Keratinocyte (primary cell): ENCODE data around the gene BID. TPM values are rescaled to one million over a fixed set of nuclear protein-coding genes. Genes with fewer than 3 reads are reported as not detected.

ENCODE experiments used
- DNase-seq: peaks from one replicate; pipeline ENCODE4 v3.0.0-alpha.2; 2011; ENCODE audit warnings: low read depth, missing footprints, low spot score
- FAIRE-seq: peaks from 2 replicates; lab custom pipeline; 2011; peaks lifted over from hg19 to GRCh38; lab: Jason Lieb, UNC
- H2AFZ ChIP-seq: 2 replicates; pipeline ENCODE4 v1.6.0; 2012; ENCODE audit warnings: low read length, control low read depth, inconsistent platforms; ENCODE audit not compliant: control insufficient read depth
- H3K27ac ChIP-seq: 2 replicates; pipeline ENCODE4 v1.5.1; 2011; ENCODE audit warnings: low read length; ENCODE audit not compliant: control insufficient read depth, insufficient read depth
- H3K27me3 ChIP-seq: 3 replicates; pipeline ENCODE4 v1.6.0; 2011; ENCODE audit warnings: low read length; ENCODE audit not compliant: control insufficient read depth, insufficient read depth; ENCODE audit errors: extremely low read depth
- H3K36me3 ChIP-seq, 2 experiments: 2 replicates in 1 of 2; 3 replicates in 1 of 2; pipeline ENCODE4 v1.5.1; 2011; ENCODE audit warnings: low read length in 2 of 2, mild to moderate bottlenecking in 1 of 2; ENCODE audit not compliant: control insufficient read depth in 2 of 2, insufficient read depth in 2 of 2; ENCODE audit errors: extremely low read depth in 1 of 2
- H3K4me1 ChIP-seq: 3 replicates; pipeline ENCODE4 v1.5.1; 2011; ENCODE audit warnings: low read length; ENCODE audit not compliant: control insufficient read depth, insufficient read depth; ENCODE audit errors: extremely low read depth
- H3K4me2 ChIP-seq: 3 replicates; pipeline ENCODE4 v1.6.0; 2011; ENCODE audit warnings: low read depth, low read length; ENCODE audit not compliant: control insufficient read depth, insufficient read depth; ENCODE audit errors: extremely low read depth
- H3K4me3 ChIP-seq, 3 experiments: fragments of 200-600 bp in 1 of 3; sonication (generic) in 1 of 3; 2 replicates in 2 of 3; 3 replicates in 1 of 3; pipeline ENCODE4 v1.5.1; 2011 to 2016; ENCODE audit warnings: low read length in 3 of 3, mild to moderate bottlenecking in 3 of 3, control low read depth in 2 of 3, inconsistent platforms in 1 of 3, low read depth in 1 of 3, mixed read lengths in 1 of 3, mixed run types in 1 of 3, moderate library complexity in 1 of 3; ENCODE audit not compliant: control insufficient read depth in 2 of 3, insufficient read depth in 2 of 3; ENCODE audit errors: extremely low read depth in 1 of 3
- H3K79me2 ChIP-seq: 2 replicates; pipeline ENCODE4 v1.6.0; 2012; ENCODE audit warnings: low read length; ENCODE audit not compliant: control insufficient read depth, insufficient read depth
- H3K9ac ChIP-seq: 3 replicates; pipeline ENCODE4 v1.6.0; 2011; ENCODE audit warnings: low read length; ENCODE audit not compliant: control insufficient read depth, insufficient read depth; ENCODE audit errors: extremely low read depth
- H3K9me1 ChIP-seq: 3 replicates; pipeline ENCODE4 v1.6.0; 2011; ENCODE audit warnings: low read length; ENCODE audit not compliant: control insufficient read depth, insufficient read depth; ENCODE audit errors: extremely low read depth
- H3K9me3 ChIP-seq: 2 replicates; pipeline ENCODE4 v1.5.1; 2012; ENCODE audit warnings: low read depth, low read length; ENCODE audit not compliant: control insufficient read depth
- H4K20me1 ChIP-seq: 3 replicates; pipeline ENCODE4 v1.6.0; 2011; ENCODE audit warnings: low read length; ENCODE audit not compliant: control insufficient read depth, insufficient read depth; ENCODE audit errors: extremely low read depth
- CTCF ChIP-seq, 3 experiments: IDR thresholded peaks in 1 of 3; conservative IDR thresholded peaks in 1 of 3; optimal IDR thresholded peaks in 1 of 3; 2 replicates in 2 of 3; 3 replicates in 1 of 3; pipeline versions ENCODE3 to v1.5.1; 2011; ENCODE audit warnings: low read length in 3 of 3, mild to moderate bottlenecking in 3 of 3, moderate library complexity in 2 of 3, control low read depth in 1 of 3, inconsistent platforms in 1 of 3; ENCODE audit not compliant: insufficient read depth in 2 of 3; ENCODE audit errors: extremely low read depth in 1 of 3
- EZH2 ChIP-seq: IDR thresholded peaks from one replicate; pipeline ENCODE4 v1.6.1; 2012; ENCODE audit warnings: inconsistent platforms, mild to moderate bottlenecking, low read length, moderate library complexity
- dilution Hi-C: fragments of 300-500 bp; cut with MboI; formaldehyde crosslinking; loops from one replicate; pipeline ENCODE4 v1.7.0; 2020; ENCODE audit warnings: low sequenced_read_pairs; ENCODE audit not compliant: extremely low pct_ligation_motif_present
- polyA plus RNA-seq, 5 experiments: library from polyadenylated mRNA; depleted of rRNA in 3 of 5; stranded (reverse) in 3 of 5; stranded (forward) in 1 of 5; unstranded in 1 of 5; fragments of >200 nt; gene quantifications; 1 replicate in 1 of 5; 2 replicates in 3 of 5; 3 replicates in 1 of 5; pipeline versions ENCODE4 v1.2.1 to v1.2.3, GENCODE V29; 2011 to 2012; ENCODE audit warnings: missing spikeins in 2 of 5, low read depth in 1 of 5, low replicate concordance in 1 of 5

Gene BID
- polyA plus RNA-seq, 1 donor (not counting 4 experiments of a cell fraction or from before 2014, with no cell fraction given): 46.0 TPM

GRCh38 chr22:17732251-17732854 lies 41.9 kb downstream of the BID start:
- no peak overlapping the region for H3K9ac ChIP-seq
- dilution Hi-C loops: no loop called here
- H3K9me1 ChIP-seq: no peaks in the 10 kb centered on the region
- no peak overlapping the region for H3K4me3 ChIP-seq
- H3K27me3 ChIP-seq: no peaks in the 10 kb centered on the region
- H2AFZ ChIP-seq: no peak overlapping the region
- TF ChIP-seq EZH2 (no peak), CTCF (optimal IDR thresholded peaks at IDR 0.05 in 1 of 3, IDR thresholded peaks at IDR 0.05 in 1 of 3, conservative IDR thresholded peaks at IDR 0.05 in 1 of 3; ENCODE audit: extremely low read depth in 1 of 3, insufficient read depth in 2 of 3, low read length in 3 of 3) (no peak)
- no peak for FAIRE-seq
- H3K79me2 ChIP-seq: no peaks in the 10 kb centered on the region
- no peaks in the 10 kb centered on the region for H4K20me1 ChIP-seq
- H3K27ac ChIP-seq: no peak overlapping the region
- H3K4me1 ChIP-seq: no peaks in the 10 kb centered on the region
- no peak overlapping the region for H3K4me2 ChIP-seq
- H3K36me3 ChIP-seq: peaks cover 26 to 29% of the 10 kb centered on the region in 2 experiments
- H3K9me3 ChIP-seq: no peaks in the 10 kb centered on the region
- no peak for DNase-seq

- no peak overlapping the region for H3K4me2 ChIP-seq
- H3K36me3 ChIP-seq: peaks cover 29 to 34% of the 10 kb centered on the region in 2 experiments
- no peak overlapping the region for H3K27ac ChIP-seq
- dilution Hi-C loops: no loop called here
- TF ChIP-seq CTCF (optimal IDR thresholded peaks at IDR 0.05 in 1 of 3, IDR thresholded peaks at IDR 0.05 in 1 of 3, conservative IDR thresholded peaks at IDR 0.05 in 1 of 3; ENCODE audit: extremely low read depth in 1 of 3, insufficient read depth in 2 of 3, low read length in 3 of 3): no peak
- DNase-seq (no peak), FAIRE-seq (no peak)
- H3K4me3 ChIP-seq: no peak overlapping the region
- H3K79me2 ChIP-seq: no peaks in the 10 kb centered on the region
- no peaks in the 10 kb centered on the region for H3K27me3 ChIP-seq
- H3K9me3 ChIP-seq: no peaks in the 10 kb centered on the region
- H3K9me1 ChIP-seq: peaks cover 2% of the 10 kb centered on the region
- H3K9ac ChIP-seq: no peak overlapping the region
- peaks cover 5% of the 10 kb centered on the region for H3K4me1 ChIP-seq
- peaks cover 2% of the 10 kb centered on the region for H4K20me1 ChIP-seq
- H2AFZ ChIP-seq: no peak overlapping the region
Measured at GRCh38 chr22:17729561-17729960, 44.7 kb downstream of the BID start.
